A549 (cell line): ENCODE measurements around the gene ARHGEF16.

Experiments
- ATOH8 ChIP-seq: fragments of 250-450 bp; sonication (Bioruptor Pico); IDR thresholded peaks from 2 replicates; pipeline ENCODE4 v1.5.0; 2020; ENCODE audit warnings: low read depth, mild to moderate bottlenecking, moderate library complexity
- BHLHE40 ChIP-seq: IDR thresholded peaks from 2 replicates; pipeline ENCODE4 v1.6.1; 2012; ENCODE audit warnings: low read depth, low read length, inconsistent platforms
- CHD2 ChIP-seq: fragments of 150-350 bp; IDR thresholded peaks from 2 replicates; pipeline ENCODE4 v1.6.1; 2014; ENCODE audit warnings: low read length; ENCODE audit not compliant: partially characterized antibody
- CTCF ChIP-seq: fragments of >200 bp; sonication (Bioruptor Twin); formaldehyde crosslinking; IDR thresholded peaks from 3 replicates; pipeline ENCODE4 v1.5.1; 2016
- JUNB ChIP-seq: fragments of >200 bp; sonication (Bioruptor Twin); formaldehyde crosslinking; IDR thresholded peaks from 2 replicates; pipeline ENCODE4 v1.6.1; 2016
- MAX ChIP-seq: IDR thresholded peaks from 2 replicates; pipeline ENCODE4 v1.6.1; 2012
- NR3C1 ChIP-seq: fragments of >200 bp; sonication (Bioruptor Twin); formaldehyde crosslinking; IDR thresholded peaks from 3 replicates; pipeline ENCODE4 v1.6.1; 2017
- PBX3 ChIP-seq: IDR thresholded peaks from 2 replicates; pipeline ENCODE4 v1.6.1; 2012

- no peak for TF ChIP-seq JUNB
- TF ChIP-seq MAX = no peak
- no peak for TF ChIP-seq CTCF
- no peak for TF ChIP-seq CHD2
- TF ChIP-seq PBX3 = no peak
- TF ChIP-seq BHLHE40 = no peak
- no peak for TF ChIP-seq ATOH8
- no peak for TF ChIP-seq NR3C1
Observed at GRCh38 chr1:3498986-3499385, 44.5 kb downstream of the ARHGEF16 start.
